H1 (cell line): Measurements from ENCODE around the gene OXA1L. TPM values are rescaled to one million over a fixed set of nuclear protein-coding genes. Genes with fewer than 3 reads are reported as not detected.

Experiments used
- CTCF ChIA-PET: fragments of 300-600 bp; sonication (Branson Sonifier 250); formaldehyde crosslinking; loops from one replicate; lab custom pipeline; 2021; ENCODE audit not compliant: partially characterized antibody; lab: Charles Lee
- POLR2A ChIA-PET: fragments of 300-600 bp; sonication (Branson Sonifier 250); formaldehyde crosslinking; loops from one replicate; lab custom pipeline; 2021; ENCODE audit warnings: inconsistent platforms; ENCODE audit not compliant: partially characterized antibody; lab: Charles Lee
- DNase-seq, 2 experiments: peaks; one replicate each; pipeline versions ENCODE4 v3.0.0 to v3.0.0-alpha.2; 2010 to 2022; ENCODE audit warnings: low spot score in 2 of 2, low read depth in 1 of 2, mixed read lengths in 1 of 2
- FAIRE-seq: peaks from 2 replicates; lab custom pipeline; 2011; peaks lifted over from hg19 to GRCh38; lab: Jason Lieb, UNC
- H2AFZ ChIP-seq: 2 replicates; pipeline ENCODE4 v1.8.1; 2012; ENCODE audit warnings: low read length, inconsistent platforms
- H2AK5ac ChIP-seq: 2 replicates; pipeline ENCODE4 v1.6.1; 2013; ENCODE audit warnings: low read depth, low read length
- H2BK120ac ChIP-seq: replicated peaks from 2 replicates; pipeline ENCODE3; 2013; ENCODE audit warnings: low read depth, low read length, inconsistent platforms
- H2BK12ac ChIP-seq: 2 replicates; pipeline ENCODE4 v1.6.1; 2013; ENCODE audit warnings: low read depth, low read length
- H2BK15ac ChIP-seq: 2 replicates; pipeline ENCODE4 v1.6.1; 2013; ENCODE audit warnings: low read length
- H2BK20ac ChIP-seq: 2 replicates; pipeline ENCODE4 v1.6.1; 2013; ENCODE audit warnings: low read length
- H2BK5ac ChIP-seq: 2 replicates; pipeline ENCODE4 v1.6.1; 2013; ENCODE audit warnings: low read depth, low read length
- H3K14ac ChIP-seq: 2 replicates; pipeline ENCODE4 v1.6.1; 2013; ENCODE audit warnings: inconsistent platforms; ENCODE audit not compliant: insufficient read length
- H3K18ac ChIP-seq: 2 replicates; pipeline ENCODE4 v1.6.1; 2013; ENCODE audit warnings: low read length; ENCODE audit errors: extremely low read depth
- H3K23ac ChIP-seq: 2 replicates; pipeline ENCODE4 v1.6.1; 2013; ENCODE audit warnings: inconsistent platforms; ENCODE audit not compliant: insufficient read length
- H3K23me2 ChIP-seq: 2 replicates; pipeline ENCODE4 v1.6.1; 2013; ENCODE audit warnings: low read depth, low read length
- H3K27ac ChIP-seq: 2 replicates; pipeline ENCODE4 v1.6.1; 2011; ENCODE audit warnings: low read depth, low read length, inconsistent platforms
- H3K27me3 ChIP-seq, 4 experiments: replicated peaks in 1 of 4; 1 replicate in 1 of 4; 2 replicates in 3 of 4; pipeline versions ENCODE4 v1.6.1 to v1.8.1; 2011 to 2013; ENCODE audit warnings: low read length in 3 of 4, mild to moderate bottlenecking in 3 of 4, inconsistent platforms in 2 of 4, mixed read lengths in 2 of 4, moderate library complexity in 1 of 4; ENCODE audit not compliant: control insufficient read depth in 3 of 4, insufficient read depth in 3 of 4; ENCODE audit errors: extremely low read depth in 1 of 4
- H3K36me3 ChIP-seq, 4 experiments: 2 replicates each; pipeline versions ENCODE4 v1.6.1 to v1.8.1; 2011 to 2013; ENCODE audit warnings: mild to moderate bottlenecking in 4 of 4, low read length in 3 of 4, moderate library complexity in 2 of 4, control low read depth in 1 of 4, inconsistent platforms in 1 of 4; ENCODE audit not compliant: insufficient read depth in 4 of 4, control insufficient read depth in 2 of 4
- H3K4ac ChIP-seq: replicated peaks from 2 replicates; pipeline ENCODE3; 2013; ENCODE audit warnings: low read length, low read depth, mixed read lengths, inconsistent platforms; ENCODE audit not compliant: insufficient read length
- H3K4me1 ChIP-seq, 4 experiments: replicated peaks in 1 of 4; 1 replicate in 1 of 4; 2 replicates in 3 of 4; pipeline versions ENCODE4 v1.6.1 to v1.8.1; 2011 to 2013; ENCODE audit warnings: low read length in 3 of 4, inconsistent platforms in 2 of 4, mixed read lengths in 1 of 4; ENCODE audit not compliant: insufficient read depth in 4 of 4, control insufficient read depth in 3 of 4
- H3K4me2 ChIP-seq, 2 experiments: 2 replicates each; pipeline versions ENCODE4 v1.6.1 to v1.8.1; 2011 to 2013; ENCODE audit warnings: low read depth in 2 of 2, low read length in 2 of 2, control low read depth in 1 of 2, inconsistent platforms in 1 of 2, mild to moderate bottlenecking in 1 of 2; ENCODE audit not compliant: insufficient read depth in 1 of 2
- H3K4me3 ChIP-seq, 4 experiments: fragments of 200-600, 300-600 bp in 1 of 4; sonication (generic), shearing (Covaris generic), sonication (Bioruptor Twin) in 1 of 4; 2 replicates each; pipeline versions ENCODE4 v1.5.1 to v1.8.1; 2011 to 2016; ENCODE audit warnings: low read length in 4 of 4, low read depth in 3 of 4, control low read depth in 2 of 4, inconsistent platforms in 2 of 4, mild to moderate bottlenecking in 2 of 4, mixed read lengths in 1 of 4, moderate library complexity in 1 of 4; ENCODE audit not compliant: insufficient read depth in 2 of 4; ENCODE audit errors: extremely low read depth in 1 of 4
- H3K56ac ChIP-seq: replicated peaks from 2 replicates; pipeline ENCODE3; 2013; ENCODE audit warnings: low read depth, mild to moderate bottlenecking, mixed read lengths, low read length, inconsistent platforms; ENCODE audit not compliant: insufficient read length
- H3K79me1 ChIP-seq: 2 replicates; pipeline ENCODE4 v1.6.1; 2013; ENCODE audit warnings: low read depth, low read length, control low read depth
- H3K79me2 ChIP-seq, 2 experiments: 2 replicates each; pipeline versions ENCODE4 v1.6.1 to v1.8.1; 2012 to 2013; ENCODE audit warnings: low read length in 2 of 2, mild to moderate bottlenecking in 2 of 2, inconsistent platforms in 1 of 2; ENCODE audit not compliant: insufficient read depth in 2 of 2, control insufficient read depth in 1 of 2
- H3K9ac ChIP-seq, 4 experiments: replicated peaks in 1 of 4; 1 replicate in 1 of 4; 2 replicates in 3 of 4; pipeline versions ENCODE4 v1.6.1 to v1.8.1; 2011 to 2013; ENCODE audit warnings: low read depth in 3 of 4, low read length in 3 of 4, control low read depth in 2 of 4, mild to moderate bottlenecking in 2 of 4, moderate library complexity in 2 of 4, inconsistent platforms in 1 of 4; ENCODE audit errors: extremely low read depth in 1 of 4
- H3K9me3 ChIP-seq, 2 experiments: 2 replicates each; pipeline versions ENCODE4 v1.6.1 to v1.8.1; 2012 to 2013; ENCODE audit warnings: mild to moderate bottlenecking in 2 of 2, moderate library complexity in 2 of 2, control low read depth in 1 of 2, inconsistent platforms in 1 of 2, low read depth in 1 of 2, low read length in 1 of 2, mixed read lengths in 1 of 2; ENCODE audit not compliant: insufficient read depth in 2 of 2
- H4K20me1 ChIP-seq, 2 experiments: replicated peaks in 1 of 2; 2 replicates each; pipeline versions ENCODE3 to v1.8.1; 2011 to 2013; ENCODE audit warnings: inconsistent platforms in 2 of 2, low read length in 2 of 2, mild to moderate bottlenecking in 1 of 2; ENCODE audit not compliant: insufficient read depth in 2 of 2, control insufficient read depth in 1 of 2
- H4K5ac ChIP-seq: 2 replicates; pipeline ENCODE4 v1.6.1; 2013; ENCODE audit warnings: low read length, low read depth, mixed read lengths, inconsistent platforms; ENCODE audit not compliant: insufficient read length
- H4K8ac ChIP-seq: 2 replicates; pipeline ENCODE4 v1.8.0; 2013; ENCODE audit warnings: mild to moderate bottlenecking, moderate library complexity, low read length, inconsistent platforms; ENCODE audit not compliant: insufficient read depth; ENCODE audit errors: extremely low read depth
- H4K91ac ChIP-seq: replicated peaks from 2 replicates; pipeline ENCODE3; 2013; ENCODE audit warnings: low read length, mixed read lengths, inconsistent platforms; ENCODE audit not compliant: insufficient read length
- BACH1 ChIP-seq: IDR thresholded peaks from 2 replicates; pipeline ENCODE4 v1.6.1; 2012; ENCODE audit warnings: low read length, improper control_type of control experiment
- CBX5 ChIP-seq: fragments of 300-800, 300-1000 bp; sonication (generic); IDR thresholded peaks from 2 replicates; pipeline ENCODE4 v1.7.1; 2016; ENCODE audit warnings: antibody characterized with exemption, low read length, low read depth
- CBX8 ChIP-seq: fragments of 300-800, 300-1000 bp; sonication (generic); IDR thresholded peaks from 2 replicates; pipeline ENCODE4 v1.7.1; 2016; ENCODE audit warnings: low read depth, low read length, borderline replicate concordance
- CHD1 ChIP-seq: IDR thresholded peaks from 2 replicates; pipeline ENCODE4 v1.6.1; 2012; ENCODE audit warnings: low read depth, low read length, improper control_type of control experiment
- CHD2 ChIP-seq: IDR thresholded peaks from 2 replicates; pipeline ENCODE4 v1.6.1; 2012; ENCODE audit warnings: low read length, improper control_type of control experiment
- EP300 ChIP-seq, 2 experiments: IDR thresholded peaks; 1 replicate in 1 of 2; 2 replicates in 1 of 2; pipeline ENCODE4 v1.6.1; 2011 to 2012; ENCODE audit warnings: low read depth in 2 of 2, low read length in 2 of 2, mild to moderate bottlenecking in 2 of 2, borderline replicate concordance in 1 of 2, inconsistent platforms in 1 of 2, moderate library complexity in 1 of 2
- MAFK ChIP-seq: IDR thresholded peaks from 2 replicates; pipeline ENCODE4 v1.6.1; 2012; ENCODE audit warnings: low read depth, mild to moderate bottlenecking, improper control_type of control experiment, low read length
- NANOG ChIP-seq: IDR thresholded peaks from 2 replicates; pipeline ENCODE4 v1.6.1; 2011; ENCODE audit warnings: low read length, low read depth, mild to moderate bottlenecking, inconsistent platforms; ENCODE audit not compliant: insufficient read depth, poor library complexity, severe bottlenecking
- POU5F1 ChIP-seq: IDR thresholded peaks from 2 replicates; pipeline ENCODE4 v1.6.1; 2011; ENCODE audit warnings: low read depth, mild to moderate bottlenecking, low read length, moderate library complexity
- RNF2 ChIP-seq: fragments of 200-900, 300-1000 bp; sonication (generic); IDR thresholded peaks from 2 replicates; pipeline ENCODE4 v1.7.1; 2016; ENCODE audit warnings: borderline replicate concordance, low read depth, mild to moderate bottlenecking, antibody characterized with exemption, low read length; ENCODE audit not compliant: poor library complexity, severe bottlenecking; ENCODE audit errors: missing control alignments
- SP4 ChIP-seq: IDR thresholded peaks from 2 replicates; pipeline ENCODE4 v1.6.1; 2012; ENCODE audit warnings: low read length, inconsistent platforms
- SRF ChIP-seq: IDR thresholded peaks from 2 replicates; pipeline ENCODE4 v1.6.1; 2011; ENCODE audit warnings: mild to moderate bottlenecking, low read depth, low read length, moderate library complexity
- TAF1 ChIP-seq: IDR thresholded peaks from 2 replicates; pipeline ENCODE4 v1.6.1; 2011; ENCODE audit warnings: mild to moderate bottlenecking, low read depth, low read length
- TCF12 ChIP-seq: IDR thresholded peaks from 2 replicates; pipeline ENCODE4 v1.6.1; 2011; ENCODE audit warnings: low read depth, mild to moderate bottlenecking, low read length
- WGBS, 2 experiments: shearing (Covaris generic) in 1 of 2; methylation state at CpG; one replicate each; pipeline versions ENCODE4 v1.1.6 to v1.1.7; 2013 to 2015; ENCODE audit warnings: low lambda C conversion rate in 2 of 2, mixed read lengths in 2 of 2, inconsistent platforms in 1 of 2, low coverage in 1 of 2, missing lambda C conversion rate in 1 of 2; ENCODE audit not compliant: insufficient replicate concordance in 2 of 2, insufficient coverage in 1 of 2, insufficient read length in 1 of 2; ENCODE audit errors: extremely low coverage in 1 of 2, missing lambda C conversion rate in 1 of 2; 5-methylcytosine and 5-hydroxymethylcytosine counted together
- polyA plus RNA-seq, 7 experiments: library from polyadenylated mRNA; depleted of rRNA in 3 of 7; stranded (reverse) in 5 of 7; unstranded in 2 of 7; fragments of >200 nt in 5 of 7; fragments of 200-250 nt in 2 of 7; gene quantifications; 1 replicate in 5 of 7; 2 replicates in 1 of 7; 4 replicates in 1 of 7; pipeline versions ENCODE4 v1.2.1 to v1.2.3, GENCODE V29; 2011 to 2013; ENCODE audit warnings: missing spikeins in 2 of 7, mixed read lengths in 2 of 7
- total RNA-seq: library from RNA; stranded (reverse); fragmentation: NEBNext Ultra II Directional; extraction: Animal tissue kit (Norgen Biotek cat#: 25700); gene quantifications from 2 replicates; pipeline ENCODE4 v1.2.1, GENCODE V29; 2021

The OXA1L gene
- total and polyA plus RNA-seq, 2 of the 8 experiments (the other 6 are each of a cell fraction or from before 2014, with no cell fraction given), result 125 to 199 TPM

DNA sequence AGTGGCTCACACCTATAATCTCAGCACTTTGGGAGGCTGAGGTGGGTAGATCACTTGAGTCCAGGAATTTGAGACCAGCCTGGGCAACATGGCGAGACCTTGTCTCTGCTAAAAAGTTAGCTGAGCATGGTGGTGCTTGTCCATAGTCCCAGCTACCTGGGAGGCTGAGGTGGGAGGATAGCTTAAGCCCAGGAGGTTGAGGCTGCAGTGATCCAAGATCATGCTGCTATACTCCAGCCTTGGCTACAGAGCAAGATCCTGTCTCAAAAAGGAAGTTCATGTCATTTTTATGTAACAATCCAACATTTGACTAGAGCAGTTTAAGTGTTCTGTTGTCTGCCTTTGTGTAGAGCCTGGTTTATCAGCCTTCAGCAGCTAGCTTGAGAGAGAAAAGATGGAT is 6.2 kb downstream of the OXA1L start:
- ChIA-PET POLR2A (interaction anchor here (2.9 to 3.4 kb wide), 2 partner anchors 11 to 49 kb away, joined by 6 to 13 read pairs; no protein-coding TSS in a partner anchor), CTCF (interaction anchor here (0.6 to 2.4 kb wide), 6 partner anchors 11 to 202 kb away, joined by 3 to 11 read pairs (median 6); no protein-coding TSS in a partner anchor)
- no peak overlapping the region for H3K14ac ChIP-seq
- no peak for TF ChIP-seq SP4
- no peak for TF ChIP-seq BACH1
- TF ChIP-seq RNF2, result no peak
- no peak for TF ChIP-seq POU5F1
- no peak for TF ChIP-seq CBX5
- TF ChIP-seq MAFK, result no peak
- TF ChIP-seq NANOG, result no peak
- TF ChIP-seq CBX8, result no peak
- TF ChIP-seq CHD1, result no peak
- no peak for TF ChIP-seq TAF1
- TF ChIP-seq SRF, result no peak
- no peak for TF ChIP-seq EP300 (IDR thresholded peaks at IDR 0.05; ENCODE audit: borderline replicate concordance in 1 of 2, low read depth in 2 of 2, low read length in 2 of 2)
- TF ChIP-seq TCF12, result no peak
- TF ChIP-seq CHD2, result no peak

More for the DNA sequence above, 6.2 kb downstream of the OXA1L start:
- H3K36me3 ChIP-seq, result peaks cover 20 to 42% (median 33%) of the 10 kb centered on the region in 4 experiments
- peaks cover 3 to 10% of the 10 kb centered on the region in 2 experiments; a peak in 3 of 4 replicates for H3K79me2 ChIP-seq
- no peak overlapping the region for H3K9ac ChIP-seq
- no peak overlapping the region for H3K23ac ChIP-seq
- H3K23me2 ChIP-seq, result no peaks in the 10 kb centered on the region
- H4K5ac ChIP-seq, result no peak overlapping the region
- H2BK20ac ChIP-seq, result no peak overlapping the region
- WGBS, 2 experiments, result 85% methylated on average over 1 of the region's 1 CpG; no CpG with 5 or more reads in 1 of the 2 experiments
- no peak overlapping the region for H2AFZ ChIP-seq
- no peak overlapping the region for H3K18ac ChIP-seq
- H3K4me1 ChIP-seq, result no peaks in the 10 kb centered on the region
- no peak overlapping the region for H2BK120ac ChIP-seq
- no peak overlapping the region for H3K56ac ChIP-seq
- no peak for DNase-seq
- no peak overlapping the region for H3K4me3 ChIP-seq
- no peak for FAIRE-seq
- no peak overlapping the region for H2BK15ac ChIP-seq
- no peak overlapping the region for H3K4ac ChIP-seq
- H2BK12ac ChIP-seq, result no peak overlapping the region
- no peaks in the 10 kb centered on the region for H4K20me1 ChIP-seq
- no peaks in the 10 kb centered on the region for H3K27me3 ChIP-seq
- H4K91ac ChIP-seq, result no peak overlapping the region
- no peak overlapping the region for H2AK5ac ChIP-seq
- H3K9me3 ChIP-seq, result no peaks in the 10 kb centered on the region
- no peak overlapping the region for H3K4me2 ChIP-seq
- H3K79me1 ChIP-seq, result peaks cover 3% of the 10 kb centered on the region
- H4K8ac ChIP-seq, result no peak overlapping the region
- no peak overlapping the region for H3K27ac ChIP-seq
- no peak overlapping the region for H2BK5ac ChIP-seq
